ENCODE measurements around the gene WDR46.

- TF ChIP-seq CTCF (IDR thresholded peaks at IDR 0.05) (no peak), POLR2A (IDR thresholded peaks at IDR 0.05) (no peak), EP300 (IDR thresholded peaks at IDR 0.05) (no peak)
Measured at GRCh38 chr6:33318426-33319073, 29.5 kb upstream of the WDR46 start.
